Upper lobe of right lung (tissue), 1 donor: ENCODE measurements around the gene LCN15. TPM values are rescaled to one million over a fixed set of nuclear protein-coding genes. Genes with fewer than 3 reads are reported as not detected.

Source experiments
- ATAC-seq: fragments of 200-7000 bp; cut with Tn5 transposase; one replicate; pipeline ENCODE4 v1.9.1; 2020; ENCODE audit warnings: mild to moderate bottlenecking, moderate library complexity
- DNase-seq: peaks from one replicate; pipeline ENCODE4 v3.0.0-alpha.2; 2020
- H3K27ac ChIP-seq: fragments of 200-600 bp; one replicate; pipeline ENCODE4 v1.8.0; 2022
- H3K27me3 ChIP-seq: fragments of 200-600 bp; one replicate; pipeline ENCODE4 v1.8.0; 2022; ENCODE audit warnings: mild to moderate bottlenecking
- H3K36me3 ChIP-seq: fragments of 200-600 bp; one replicate; pipeline ENCODE4 v1.8.0; 2022
- H3K4me1 ChIP-seq: fragments of 200-600 bp; one replicate; pipeline ENCODE4 v1.8.0; 2022
- H3K4me3 ChIP-seq: fragments of 200-600 bp; one replicate; pipeline ENCODE4 v1.8.0; 2022; ENCODE audit warnings: mild to moderate bottlenecking
- H3K9me3 ChIP-seq: fragments of 200-600 bp; one replicate; pipeline ENCODE4 v1.8.0; 2022
- intact Hi-C: fragments of 100-400 bp; cut with DNase I; formaldehyde crosslinking; loops from one replicate; pipeline ENCODE4 v1.11.0; 2022
- long read RNA-seq: library from polyadenylated mRNA; unstranded; transcript quantifications from one replicate; pipeline ENCODE4 v2.0.0, GENCODE V29; 2021
- total RNA-seq: library from RNA; stranded (reverse); fragmentation: NEBNext Ultra II Directional; extraction: Animal tissue kit (Norgen Biotek cat#: 25700); gene quantifications from one replicate; pipeline ENCODE4 v1.2.1, GENCODE V29; 2021
- TF ChIP-seq, protein P1 (sequence below): fragments of 200-600 bp; IDR thresholded peaks from one replicate; pipeline ENCODE4 v1.8.0; 2022; ENCODE audit warnings: antibody characterized with exemption
- donor health status: DM: no; HTN: yes; CAD: no; lungs with severe emphysema.

LCN15 gene, protein sequence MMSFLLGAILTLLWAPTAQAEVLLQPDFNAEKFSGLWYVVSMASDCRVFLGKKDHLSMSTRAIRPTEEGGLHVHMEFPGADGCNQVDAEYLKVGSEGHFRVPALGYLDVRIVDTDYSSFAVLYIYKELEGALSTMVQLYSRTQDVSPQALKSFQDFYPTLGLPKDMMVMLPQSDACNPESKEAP
- total RNA-seq: not detected
- long read RNA-seq: 0 reads

DNA sequence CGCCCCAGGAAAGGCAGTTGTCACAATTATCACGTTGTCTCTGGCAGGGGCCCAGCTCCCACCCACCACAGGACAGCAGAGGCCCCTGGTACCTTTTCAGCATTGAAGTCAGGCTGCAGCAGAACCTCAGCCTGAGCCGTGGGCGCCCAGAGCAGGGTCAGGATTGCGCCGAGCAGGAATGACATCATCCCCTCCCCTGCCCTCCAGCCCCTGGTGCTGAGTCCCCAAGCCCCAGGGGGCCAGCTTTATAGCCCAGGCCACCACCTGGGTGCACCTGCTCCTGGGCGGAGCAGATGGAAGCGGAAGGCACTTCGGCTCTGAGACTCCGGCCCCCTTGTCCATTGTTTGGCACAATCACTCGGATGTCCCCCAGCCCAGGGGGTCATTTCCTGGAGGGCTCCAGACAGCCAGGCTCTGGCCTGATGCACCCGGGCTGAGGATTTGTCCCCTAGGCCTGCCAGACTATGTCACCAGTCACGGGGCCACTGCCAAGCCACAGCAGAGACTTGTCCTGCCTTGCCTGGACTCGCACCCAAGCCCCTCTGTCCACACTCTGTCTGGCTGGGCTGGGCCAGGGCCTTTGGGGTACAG lies at the start of gene LCN15:
Gene LCN15 (minus strand): TSS at position 218 of the 591 bp plus-strand sequence. CDS start 30 bp downstream, at position 188.
- no peaks in the 10 kb centered on the region for H3K4me1 ChIP-seq
- ATAC-seq: no peak

DNA sequence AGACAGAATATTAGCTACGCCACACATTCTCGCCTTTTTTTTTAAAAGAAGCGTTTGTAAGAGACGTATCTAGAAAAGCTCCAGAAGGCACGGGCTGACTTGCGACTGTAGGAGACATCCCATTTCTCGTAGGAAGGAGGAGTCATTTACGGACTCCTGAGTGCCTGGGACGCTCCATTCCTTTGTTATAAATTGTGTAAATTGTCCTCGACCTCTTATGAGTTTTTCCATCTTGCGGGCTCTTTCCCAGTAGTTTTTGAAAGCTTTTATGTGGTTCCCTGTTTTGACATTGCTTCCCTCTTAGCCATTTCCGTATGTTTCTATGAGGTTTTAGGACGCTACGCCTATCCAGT lies 44.5 kb upstream of the LCN15 start:
- no peaks in the 10 kb centered on the region for H3K9me3 ChIP-seq
- H3K27me3 ChIP-seq: no peaks in the 10 kb centered on the region
- intact Hi-C loops: no loop called here
- peaks cover 30% of the 10 kb centered on the region for H3K4me1 ChIP-seq
- ATAC-seq (no peak), DNase-seq (no peak)
- peaks cover 15% of the 10 kb centered on the region for H3K36me3 ChIP-seq
- peak overlapping the region; percentile 78 for H3K27ac ChIP-seq
- TF ChIP-seq, protein P1, sequence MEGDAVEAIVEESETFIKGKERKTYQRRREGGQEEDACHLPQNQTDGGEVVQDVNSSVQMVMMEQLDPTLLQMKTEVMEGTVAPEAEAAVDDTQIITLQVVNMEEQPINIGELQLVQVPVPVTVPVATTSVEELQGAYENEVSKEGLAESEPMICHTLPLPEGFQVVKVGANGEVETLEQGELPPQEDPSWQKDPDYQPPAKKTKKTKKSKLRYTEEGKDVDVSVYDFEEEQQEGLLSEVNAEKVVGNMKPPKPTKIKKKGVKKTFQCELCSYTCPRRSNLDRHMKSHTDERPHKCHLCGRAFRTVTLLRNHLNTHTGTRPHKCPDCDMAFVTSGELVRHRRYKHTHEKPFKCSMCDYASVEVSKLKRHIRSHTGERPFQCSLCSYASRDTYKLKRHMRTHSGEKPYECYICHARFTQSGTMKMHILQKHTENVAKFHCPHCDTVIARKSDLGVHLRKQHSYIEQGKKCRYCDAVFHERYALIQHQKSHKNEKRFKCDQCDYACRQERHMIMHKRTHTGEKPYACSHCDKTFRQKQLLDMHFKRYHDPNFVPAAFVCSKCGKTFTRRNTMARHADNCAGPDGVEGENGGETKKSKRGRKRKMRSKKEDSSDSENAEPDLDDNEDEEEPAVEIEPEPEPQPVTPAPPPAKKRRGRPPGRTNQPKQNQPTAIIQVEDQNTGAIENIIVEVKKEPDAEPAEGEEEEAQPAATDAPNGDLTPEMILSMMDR: no peak
- peak overlapping the region; percentile 85 for H3K4me3 ChIP-seq

More for the DNA sequence above, at the start of gene LCN15:
- TF ChIP-seq, protein P1: no peak
- Histone ChIP-seq H3K36me3 (no peaks in the 10 kb centered on the region), H3K4me3 (no peak within 1 kb of the TSS), H3K27me3 (no peaks in the 10 kb centered on the region), H3K27ac (no peak within 1 kb of the TSS), H3K9me3 (no peaks in the 10 kb centered on the region)
- DNase-seq: peak; percentile 60
- intact Hi-C loops: no loop called here

- intact Hi-C loops: no loop called here
- ATAC-seq (peak; percentile 21), DNase-seq (peak; percentile 81)
- H3K36me3 ChIP-seq: peaks cover 14% of the 10 kb centered on the region
- TF ChIP-seq, protein P1: no peak
- peak overlapping the region; percentile 85 for H3K4me3 ChIP-seq
- no peaks in the 10 kb centered on the region for H3K27me3 ChIP-seq
- no peaks in the 10 kb centered on the region for H3K9me3 ChIP-seq
- H3K4me1 ChIP-seq: peaks cover 30% of the 10 kb centered on the region
- H3K27ac ChIP-seq: peak overlapping the region; percentile 78
Observed at GRCh38 chr9:136808075-136808805, 43.9 kb upstream of the LCN15 start.

GRCh38 chr9:136807281-136808074 lies 43.2 kb upstream of the LCN15 start, which contains the start of gene RABL6:
Gene RABL6 (plus strand): TSS chr9:136807948. CDS start chr9:136808197, 249 bp downstream.
- peaks cover 7% of the 10 kb centered on the region for H3K36me3 ChIP-seq
- no peaks in the 10 kb centered on the region for H3K27me3 ChIP-seq
- peak within 1 kb of the TSS; percentile 85 for H3K4me3 ChIP-seq
- H3K4me1 ChIP-seq: peaks cover 30% of the 10 kb centered on the region
- ATAC-seq: peak; percentile 92
- intact Hi-C loops: no loop called here
- peak within 1 kb of the TSS; percentile 91 for H3K27ac ChIP-seq
- DNase-seq: peak; percentile 90
- no peaks in the 10 kb centered on the region for H3K9me3 ChIP-seq
- TF ChIP-seq, protein P1: no peak

- no peaks in the 10 kb centered on the region for H3K9me3 ChIP-seq
- peaks cover 30% of the 10 kb centered on the region for H3K4me1 ChIP-seq
- DNase-seq: peak; percentile 57
- H3K27ac ChIP-seq: peak overlapping the region; percentile 91
- intact Hi-C loops: no loop called here
- peak overlapping the region; percentile 82 for H3K4me3 ChIP-seq
- no peak for ATAC-seq
- no peaks in the 10 kb centered on the region for H3K27me3 ChIP-seq
- TF ChIP-seq, protein P1: no peak
- peaks cover 6% of the 10 kb centered on the region for H3K36me3 ChIP-seq
Observed at GRCh38 chr9:136806631-136807201, 42.4 kb upstream of the LCN15 start.
